ENCODE measurements around the gene UBE2N.
"Not testable (repeated sequence)": the region's sequence is repeated elsewhere in the genome, so short reads cannot be mapped to it uniquely, and the experiment has no call there.

The UBE2N gene

GRCh38 chr12:93407963-93408283 is 33.8 kb downstream of the UBE2N start:
- TF ChIP-seq, protein P1, sequence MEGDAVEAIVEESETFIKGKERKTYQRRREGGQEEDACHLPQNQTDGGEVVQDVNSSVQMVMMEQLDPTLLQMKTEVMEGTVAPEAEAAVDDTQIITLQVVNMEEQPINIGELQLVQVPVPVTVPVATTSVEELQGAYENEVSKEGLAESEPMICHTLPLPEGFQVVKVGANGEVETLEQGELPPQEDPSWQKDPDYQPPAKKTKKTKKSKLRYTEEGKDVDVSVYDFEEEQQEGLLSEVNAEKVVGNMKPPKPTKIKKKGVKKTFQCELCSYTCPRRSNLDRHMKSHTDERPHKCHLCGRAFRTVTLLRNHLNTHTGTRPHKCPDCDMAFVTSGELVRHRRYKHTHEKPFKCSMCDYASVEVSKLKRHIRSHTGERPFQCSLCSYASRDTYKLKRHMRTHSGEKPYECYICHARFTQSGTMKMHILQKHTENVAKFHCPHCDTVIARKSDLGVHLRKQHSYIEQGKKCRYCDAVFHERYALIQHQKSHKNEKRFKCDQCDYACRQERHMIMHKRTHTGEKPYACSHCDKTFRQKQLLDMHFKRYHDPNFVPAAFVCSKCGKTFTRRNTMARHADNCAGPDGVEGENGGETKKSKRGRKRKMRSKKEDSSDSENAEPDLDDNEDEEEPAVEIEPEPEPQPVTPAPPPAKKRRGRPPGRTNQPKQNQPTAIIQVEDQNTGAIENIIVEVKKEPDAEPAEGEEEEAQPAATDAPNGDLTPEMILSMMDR (conservative IDR thresholded peaks at IDR 0.05), result no peak
- H3K27ac ChIP-seq, result peak overlapping the region; percentile 44; the same call in 1 of the 2 replicates

DNA sequence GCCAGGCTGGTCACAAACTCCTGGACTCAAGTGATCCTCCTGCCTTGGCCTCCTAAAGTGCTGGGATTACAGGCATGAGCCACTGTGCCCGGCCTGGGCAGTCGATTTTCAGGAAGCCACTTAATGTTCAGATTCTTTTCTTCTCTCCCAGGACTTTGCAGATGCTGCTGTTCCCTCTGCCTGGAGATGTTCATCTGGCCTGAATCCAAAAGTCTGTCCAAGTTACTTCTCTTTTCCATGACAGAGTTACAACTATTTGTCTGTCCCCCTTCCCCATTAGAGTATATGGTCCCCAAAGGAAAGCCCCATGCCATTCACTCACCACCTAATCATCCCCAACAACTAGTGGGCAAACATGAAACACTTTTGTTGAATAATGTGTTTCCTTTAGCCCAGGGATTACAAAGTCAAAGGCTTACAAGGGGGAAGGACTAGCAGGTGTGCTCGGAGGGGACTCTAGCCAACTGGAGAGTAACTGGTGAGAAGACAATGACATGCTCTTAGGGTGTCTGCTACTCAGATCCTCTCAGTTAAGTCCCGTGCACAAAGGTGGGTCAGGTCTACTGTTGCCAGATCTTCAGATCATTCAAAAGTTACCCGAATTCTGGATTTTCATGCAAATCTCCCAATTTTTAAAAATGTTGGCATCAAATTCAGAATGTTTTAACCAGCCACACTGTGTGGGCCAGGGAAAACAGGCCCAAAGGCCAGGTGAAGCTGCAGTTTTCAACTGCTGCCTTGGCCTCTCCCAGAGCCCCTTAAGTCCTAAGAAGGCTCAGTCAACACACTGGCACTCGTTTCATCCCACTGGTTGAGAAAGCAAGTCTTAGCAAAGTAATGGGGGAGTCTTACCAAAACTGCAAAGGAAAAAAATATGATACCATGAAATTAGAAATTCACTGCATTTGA is 34.4 kb downstream of the UBE2N start:
- peak overlapping the region; percentile 44 for H3K27ac ChIP-seq
- TF ChIP-seq ZFX (IDR thresholded peaks at IDR 0.05), result no peak
- TF ChIP-seq, protein P1 (conservative IDR thresholded peaks at IDR 0.05), result no peak

GRCh38 chr12:93404961-93405849 is 36.5 kb downstream of the UBE2N start:
- TF ChIP-seq, protein P1 (conservative IDR thresholded peaks at IDR 0.05), result no peak
- no peak for TF ChIP-seq ZFX (IDR thresholded peaks at IDR 0.05)
- H3K27ac ChIP-seq, result no peak overlapping the region; the same call in none of the 2 replicates

DNA sequence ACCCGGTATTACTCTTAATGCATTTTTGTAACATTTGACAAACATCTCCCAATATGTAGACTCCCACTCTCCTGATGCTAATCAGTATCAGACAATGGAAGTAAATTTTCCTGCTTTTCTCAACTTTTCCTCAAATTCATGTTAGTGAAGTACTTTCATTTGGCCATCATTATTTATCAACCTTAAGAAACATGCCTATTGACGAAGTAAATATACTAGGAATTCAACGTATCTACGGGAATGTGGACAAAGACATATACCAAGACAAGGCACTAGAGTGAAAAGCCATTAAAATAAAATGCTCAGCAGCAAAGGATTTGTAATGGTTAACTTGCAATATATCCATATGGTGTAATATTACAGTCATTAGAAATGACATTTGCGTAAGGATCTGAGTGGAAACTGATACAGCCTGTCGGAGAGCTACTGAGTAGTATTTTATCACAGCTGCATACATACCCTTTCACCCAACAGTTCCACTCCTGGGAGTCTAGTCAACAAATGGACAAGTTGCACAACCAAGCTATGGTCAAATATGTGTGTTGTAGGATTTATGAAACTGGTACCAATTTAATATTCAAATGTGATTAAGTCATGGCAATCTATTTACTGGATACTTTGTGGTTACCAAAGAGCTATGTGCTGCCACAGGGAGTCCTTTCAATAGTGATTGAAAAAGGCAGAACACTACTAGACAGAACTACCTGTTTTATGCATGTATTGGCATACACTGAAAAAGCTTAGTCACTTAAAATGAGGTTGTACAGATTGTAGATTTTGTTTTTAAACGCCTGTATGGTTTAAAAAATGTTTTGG is 37.6 kb downstream of the UBE2N start:
- no peak overlapping the region for H3K27ac ChIP-seq
- TF ChIP-seq ZFX (IDR thresholded peaks at IDR 0.05), result no peak
- TF ChIP-seq, protein P1 (conservative IDR thresholded peaks at IDR 0.05), result no peak

DNA sequence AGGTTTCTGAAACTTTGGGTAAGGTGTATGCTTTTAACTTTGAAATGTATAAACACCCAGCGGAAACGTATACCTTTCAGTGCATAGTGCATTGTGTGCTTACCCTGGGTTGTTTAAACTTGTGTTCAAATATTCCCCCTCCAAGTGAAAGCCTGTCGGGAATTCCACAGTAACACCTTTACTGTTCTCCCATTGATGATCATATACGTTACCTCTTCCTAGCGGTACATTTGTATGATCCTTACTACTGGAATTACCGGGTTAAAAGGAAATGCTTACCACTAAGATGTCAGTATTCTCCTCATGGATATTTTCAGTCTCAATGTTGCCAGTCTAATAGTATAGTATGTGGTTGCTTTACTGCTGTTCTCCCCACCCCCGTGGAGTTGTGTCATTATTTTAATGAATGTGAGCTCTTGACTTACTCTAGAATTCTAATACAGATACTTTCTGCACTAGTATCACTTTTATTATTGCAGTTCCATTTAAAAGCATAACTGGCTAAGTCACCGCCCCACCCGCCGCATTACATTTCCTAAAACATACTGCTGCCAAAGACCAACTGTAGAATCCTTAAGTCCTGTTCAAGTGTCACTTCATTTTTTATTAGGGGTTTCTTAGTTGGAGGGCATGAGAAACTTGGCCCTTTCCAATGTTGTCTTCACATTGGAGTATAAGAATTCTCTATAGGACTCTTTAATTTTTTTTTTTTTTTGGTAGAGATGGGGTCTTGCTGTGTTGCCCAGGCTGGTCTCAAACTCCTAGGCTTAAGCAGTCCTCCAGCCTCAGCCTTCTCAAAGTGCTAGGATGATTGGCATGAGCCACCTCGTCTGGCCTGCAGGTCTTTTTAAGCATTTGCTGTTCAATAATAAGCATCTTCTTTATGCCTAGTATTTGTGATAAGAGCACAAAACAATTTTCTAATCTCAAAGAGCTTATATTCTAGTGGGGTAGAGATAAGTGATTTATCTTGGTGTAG is 39.1 kb downstream of the UBE2N start:
- H3K27ac ChIP-seq, result no peak overlapping the region
- TF ChIP-seq, protein P1 (conservative IDR thresholded peaks at IDR 0.05), result no peak
- TF ChIP-seq ZFX (IDR thresholded peaks at IDR 0.05), result no peak

- not testable (repeated sequence) for H3K27ac ChIP-seq
Measured at GRCh38 chr12:93399183-93399863, 42.4 kb downstream of the UBE2N start.

All from C4-2B (cell line).